ENCODE measurements around the gene TNIK. TPM values are rescaled to one million over a fixed set of nuclear protein-coding genes. Genes with fewer than 3 reads are reported as not detected.

The TNIK gene
- total and polyA plus RNA-seq, 10 of the 15 experiments (the other 5 are each of a cell fraction or from before 2014, with no cell fraction given), result 13.9 to 74.3 (median 48.2) TPM

- no peaks in the 10 kb centered on the region; a peak in 1 of 4 replicates for H3K36me3 ChIP-seq (ENCODE audit: control insufficient read depth in 2 of 2, insufficient read depth in 2 of 2, low read length in 1 of 2)
- FAIRE-seq (no peak), DNase-seq (ENCODE audit: low read depth, low spot score) (no peak), ATAC-seq (peak; percentile 46)
- ChIA-PET CTCF (interaction anchor here (1.1 to 3.5 kb wide), 4 partner anchors 9 to 59 kb away, joined by 3 to 14 read pairs (median 6); no protein-coding TSS in a partner anchor), SMC1A (ENCODE audit: uncharacterized antibody, unreplicated experiment) (interaction anchor here (0.6 to 2.5 kb wide), 15 partner anchors 9 to 144 kb away, joined by 3 to 10 read pairs (median 4); no protein-coding TSS in a partner anchor), POLR2A (interaction anchor here (0.6 to 1.3 kb wide), 4 partner anchors 11 to 77 kb away, joined by 3 to 7 read pairs (median 4); no protein-coding TSS in a partner anchor), RAD21 (ENCODE audit: unreplicated experiment) (interaction anchor here (0.7 to 1.3 kb wide), 3 partner anchors 12 to 45 kb away, joined by 3 to 4 read pairs (median 3); no protein-coding TSS in a partner anchor)
- BruUV-seq (replicated peaks), result no TSS peak
- intact Hi-C loops (cut with micrococcal nuclease; ENCODE audit: unreplicated experiment) (no loop called here), in situ Hi-C loops (cut with MboI) (no loop called here)
- no peaks in the 10 kb centered on the region for H4K20me1 ChIP-seq (ENCODE audit: control insufficient read depth, insufficient read depth)
- no peaks in the 10 kb centered on the region; the same call in 1 of the 3 replicates for H3K9me3 ChIP-seq (replicated peaks; ENCODE audit: control insufficient read depth, insufficient read depth, low read length)
- no peaks in the 10 kb centered on the region for H3K27me3 ChIP-seq (replicated peaks in 1 of 2; ENCODE audit: control insufficient read depth in 2 of 2, insufficient read depth in 2 of 2, low read length in 1 of 2)
- no peak overlapping the region for H2AFZ ChIP-seq (ENCODE audit: control insufficient read depth, low read depth, low read length)
- WGBS (ENCODE audit: insufficient coverage, insufficient replicate concordance, low lambda C conversion rate, missing lambda C conversion rate), result 73% methylated on average over 7 of the region's 7 CpGs
- H3K9ac ChIP-seq (ENCODE audit: control insufficient read depth, insufficient read depth, low read length), result peak overlapping the region; percentile 14; the same call in 1 of the 2 replicates
- H3K4me2 ChIP-seq (ENCODE audit: control insufficient read depth, insufficient read depth), result peak overlapping the region; percentile 60
- H3K4me3 ChIP-seq, result no peak overlapping the region; the same call in 1 of the 2 replicates
- no peak for TF ChIP-seq NBN (IDR thresholded peaks at IDR 0.05)
- H3K4me1 ChIP-seq (ENCODE audit: control insufficient read depth, insufficient read depth, low read length), result peaks cover 19% of the 10 kb centered on the region
- H3K27ac ChIP-seq (ENCODE audit: control insufficient read depth, insufficient read depth), result peak overlapping the region; percentile 46
- H3K79me2 ChIP-seq (ENCODE audit: control insufficient read depth, insufficient read depth, low read length), result peaks cover 98% of the 10 kb centered on the region
These were observed 67.0 kb downstream of the TNIK start for GRCh38 chr3:171393032-171393744.

GRCh38 chr3:171391432-171391831, 68.8 kb downstream of the TNIK start:
- Histone ChIP-seq H3K9ac (ENCODE audit: control insufficient read depth, insufficient read depth, low read length) (no peak overlapping the region), H3K36me3 (ENCODE audit: control insufficient read depth in 2 of 2, insufficient read depth in 2 of 2, low read length in 1 of 2) (no peaks in the 10 kb centered on the region; a peak in 1 of 4 replicates), H3K4me3 (no peak overlapping the region), H3K79me2 (ENCODE audit: control insufficient read depth, insufficient read depth, low read length) (peaks cover 97% of the 10 kb centered on the region), H3K9me3 (replicated peaks; ENCODE audit: control insufficient read depth, insufficient read depth, low read length) (no peaks in the 10 kb centered on the region; the same call in 1 of the 3 replicates), H3K4me2 (ENCODE audit: control insufficient read depth, insufficient read depth) (no peak overlapping the region), H3K4me1 (ENCODE audit: control insufficient read depth, insufficient read depth, low read length) (peaks cover 30% of the 10 kb centered on the region), H3K27me3 (replicated peaks in 1 of 2; ENCODE audit: control insufficient read depth in 2 of 2, insufficient read depth in 2 of 2, low read length in 1 of 2) (no peaks in the 10 kb centered on the region), H4K20me1 (ENCODE audit: control insufficient read depth, insufficient read depth) (no peaks in the 10 kb centered on the region), H2AFZ (ENCODE audit: control insufficient read depth, low read depth, low read length) (no peak overlapping the region), H3K27ac (ENCODE audit: control insufficient read depth, insufficient read depth) (no peak overlapping the region)
- POLR2A ChIA-PET, result interaction anchor here (0.9 to 1.3 kb wide), 2 partner anchors 20 to 30 kb away, joined by 3 to 4 read pairs; no protein-coding TSS in a partner anchor
- CTCF ChIA-PET, result interaction anchor here (0.6 to 3.5 kb wide), 3 partner anchors 11 to 46 kb away, joined by 3 to 14 read pairs (median 3); no protein-coding TSS in a partner anchor
- BruUV-seq (replicated peaks), result no TSS peak
- RAD21 ChIA-PET (ENCODE audit: unreplicated experiment), result no interaction called here
- no peak for FAIRE-seq
- intact Hi-C loops (cut with micrococcal nuclease; ENCODE audit: unreplicated experiment) (no loop called here), in situ Hi-C loops (cut with MboI) (no loop called here)
- SMC1A ChIA-PET (ENCODE audit: uncharacterized antibody, unreplicated experiment), result interaction anchor here (1.2 to 1.7 kb wide), 3 partner anchors 10 to 136 kb away, joined by 3 to 5 read pairs (median 4); no protein-coding TSS in a partner anchor
- ATAC-seq, result no peak
- no peak for DNase-seq (ENCODE audit: low read depth, low spot score)
- TF ChIP-seq CEBPZ (IDR thresholded peaks at IDR 0.05; ENCODE audit: low read depth, low read length), result no peak
- TF ChIP-seq NFXL1 (IDR thresholded peaks at IDR 0.05; ENCODE audit: borderline replicate concordance), result no peak
- no peak for TF ChIP-seq BMI1 (IDR thresholded peaks at IDR 0.05; ENCODE audit: borderline replicate concordance)
- TF ChIP-seq TCF7 (IDR thresholded peaks at IDR 0.05; ENCODE audit: borderline replicate concordance), result no peak
- TF ChIP-seq RAD51 (IDR thresholded peaks at IDR 0.05), result no peak
- no peak for TF ChIP-seq RUNX3 (IDR thresholded peaks at IDR 0.05; ENCODE audit: low read length)
- no peak for TF ChIP-seq HSF1 (IDR thresholded peaks at IDR 0.05; ENCODE audit: low read depth, low read length)
- no peak for TF ChIP-seq FOXM1 (IDR thresholded peaks at IDR 0.05; ENCODE audit: low read depth, low read length)
- no peak for TF ChIP-seq CEBPB (IDR thresholded peaks at IDR 0.05; ENCODE audit: borderline replicate concordance in 1 of 2, low read depth in 2 of 2, low read length in 2 of 2)
- TF ChIP-seq GATAD2B (conservative IDR thresholded peaks at IDR 0.05; ENCODE audit: low read depth), result no peak

Measured in GM12878 (cell line).